ENCODE results near the gene SNED1. TPM values are rescaled to one million over a fixed set of nuclear protein-coding genes. Genes with fewer than 3 reads are reported as not detected.

Gene SNED1
- total and polyA plus RNA-seq, 9 of the 15 experiments (the other 6 are each of a cell fraction or from before 2014, with no cell fraction given), result 0.03 to 0.07 (median 0.05) TPM; not detected in 5

GRCh38 chr2:241102239-241102803 is 103.9 kb downstream of the SNED1 start, which contains the start of gene MTERF4 (continued):
- TF ChIP-seq HDAC8 (tag; IDR thresholded peaks at IDR 0.05) (no peak), IRF2 (CRISPR knock-in tag; IDR thresholded peaks at IDR 0.05) (no peak), CCAR2 (IDR thresholded peaks at IDR 0.05; ENCODE audit: low read depth, low read length) (no peak), JUND (IDR thresholded peaks at IDR 0.05; ENCODE audit: borderline replicate concordance, low read depth, low read length) (peak; percentile 42; the same call in 1 of the 2 replicates), JUND (tag; IDR thresholded peaks at IDR 0.05; ENCODE audit: borderline replicate concordance, low read depth, low read length) (no peak; the same call in 2 of the 3 replicates), TSHZ1 (CRISPR knock-in tag; IDR thresholded peaks at IDR 0.05) (no peak), TBL1XR1 (IDR thresholded peaks at IDR 0.05; ENCODE audit: low read length in 2 of 2) (peak in 1 of 2 experiments; percentile 42; a peak in 1 of 4 replicates), TARDBP (IDR thresholded peaks at IDR 0.05) (no peak), ARNT (IDR thresholded peaks at IDR 0.05) (no peak), E2F3 (CRISPR knock-in tag; IDR thresholded peaks at IDR 0.05) (no peak), ZSCAN32 (CRISPR knock-in tag; IDR thresholded peaks at IDR 0.05) (no peak), NR4A1 (CRISPR knock-in tag; IDR thresholded peaks at IDR 0.05) (no peak), NR4A1 (tag; IDR thresholded peaks at IDR 0.05) (no peak), ETV5 (CRISPR knock-in tag; IDR thresholded peaks at IDR 0.05; ENCODE audit: low read depth) (peak; percentile 93), BCOR (IDR thresholded peaks at IDR 0.05) (no peak), STAT5B (CRISPR knock-in tag; IDR thresholded peaks at IDR 0.05) (no peak), ASH1L (IDR thresholded peaks at IDR 0.05; ENCODE audit: borderline replicate concordance, low read depth, partially characterized antibody) (no peak), PHF20 (IDR thresholded peaks at IDR 0.05; ENCODE audit: partially characterized antibody) (peak; percentile 97), PKNOX1 (IDR thresholded peaks at IDR 0.05) (peak; percentile 75), TRIM24 (IDR thresholded peaks at IDR 0.05) (peak in 1 of 2 experiments; percentile 97; a peak in 2 of 4 replicates), HMGN3 (IDR thresholded peaks at IDR 0.05; ENCODE audit: borderline replicate concordance, extremely low read depth, insufficient read length, low read depth, low read length) (peak; percentile 81), COPS2 (conservative IDR thresholded peaks at IDR 0.05) (no peak)
